NCI-H2227 treated with DMSO at 0.1 percent for 48 hours (cell line): Measurements from ENCODE around the gene STK24.

Experiments used
- DNase-seq: peaks from one replicate; lab custom pipeline; 2025; lab: John Stamatoyannopoulos, UW

Gene STK24

DNA sequence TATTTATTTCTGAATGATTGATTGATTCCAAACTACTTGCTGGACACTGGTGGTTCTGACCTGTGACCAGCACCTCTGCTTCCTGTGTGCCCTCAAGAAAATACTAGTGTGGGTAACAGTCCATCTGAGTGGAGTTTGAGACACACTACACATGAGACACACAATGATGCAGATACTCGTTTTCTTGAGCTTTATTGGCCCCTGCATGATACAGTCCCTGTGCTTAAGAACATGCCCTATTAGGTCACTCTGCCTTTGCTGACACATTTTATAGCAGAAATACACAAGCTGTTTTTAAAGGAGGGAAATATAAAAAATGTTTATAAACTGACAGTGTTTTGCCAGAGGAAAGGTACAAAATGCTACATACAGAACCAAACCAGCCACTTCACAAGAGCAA, 126.9 kb downstream of the STK24 start:
- no peak for DNase-seq

DNA sequence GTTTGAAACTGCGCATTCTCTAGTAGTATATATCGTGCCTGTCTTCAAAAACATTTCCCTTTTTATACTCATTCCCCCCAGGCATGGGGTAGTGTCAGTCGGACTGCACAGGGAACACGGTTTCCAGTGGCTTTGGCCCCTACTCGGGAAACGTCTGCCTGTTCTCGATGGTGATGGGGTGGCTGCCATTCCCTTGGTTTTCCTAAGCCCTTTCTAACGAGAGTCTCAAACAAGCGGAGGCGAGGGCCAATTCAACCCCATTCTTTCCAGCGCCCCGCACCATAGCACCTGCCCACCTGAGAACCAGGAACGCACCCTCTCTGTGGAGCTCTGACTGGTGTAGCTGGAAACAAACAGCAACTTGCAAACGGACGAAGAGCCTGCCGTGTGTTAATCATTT, 127.6 kb downstream of the STK24 start:
- no peak for DNase-seq

GRCh38 chr13:98448642-98448928, 128.3 kb downstream of the STK24 start:
- DNase-seq, result no peak

DNA sequence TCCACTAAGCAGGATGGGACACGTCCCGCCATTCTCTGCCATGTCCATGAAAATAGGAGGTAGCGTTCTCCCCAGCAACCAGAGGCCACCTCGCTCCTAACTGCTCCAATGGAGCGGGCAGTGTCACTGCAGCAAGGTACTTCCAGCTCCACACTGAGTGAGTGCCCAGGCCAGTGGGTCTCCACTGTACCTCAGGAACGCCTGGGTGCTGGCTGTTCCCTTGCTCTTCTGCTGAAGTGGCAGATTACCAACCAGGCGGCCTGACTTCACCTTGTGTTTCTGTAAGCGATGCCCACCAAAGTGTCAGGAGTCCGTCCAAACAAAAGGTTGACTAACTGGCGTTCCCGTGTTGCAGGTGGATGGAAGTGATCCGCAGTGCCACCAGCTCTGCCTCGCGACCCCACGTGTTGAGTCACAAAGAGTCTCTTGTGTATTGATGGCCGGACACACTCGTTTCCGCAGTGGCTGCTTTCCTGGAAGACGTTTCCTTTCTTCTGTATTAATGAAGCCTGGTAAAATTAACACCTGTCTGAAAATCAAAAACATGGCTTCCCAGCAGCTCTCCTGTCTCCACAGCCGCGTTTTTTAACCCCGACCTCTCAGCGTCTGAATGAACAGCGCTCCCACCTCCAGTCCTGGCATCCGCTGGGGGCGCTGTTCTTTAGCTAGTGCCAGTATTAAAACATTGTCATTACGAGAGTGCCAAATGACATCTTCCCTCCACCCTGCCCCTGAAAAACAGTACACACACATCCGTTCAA, 128.8 kb downstream of the STK24 start:
- no peak for DNase-seq

GRCh38 chr13:98447130-98447529, 129.8 kb downstream of the STK24 start:
- no peak for DNase-seq

- DNase-seq, result no peak
These were observed 130.7 kb downstream of the STK24 start for GRCh38 chr13:98446234-98446621.

DNA sequence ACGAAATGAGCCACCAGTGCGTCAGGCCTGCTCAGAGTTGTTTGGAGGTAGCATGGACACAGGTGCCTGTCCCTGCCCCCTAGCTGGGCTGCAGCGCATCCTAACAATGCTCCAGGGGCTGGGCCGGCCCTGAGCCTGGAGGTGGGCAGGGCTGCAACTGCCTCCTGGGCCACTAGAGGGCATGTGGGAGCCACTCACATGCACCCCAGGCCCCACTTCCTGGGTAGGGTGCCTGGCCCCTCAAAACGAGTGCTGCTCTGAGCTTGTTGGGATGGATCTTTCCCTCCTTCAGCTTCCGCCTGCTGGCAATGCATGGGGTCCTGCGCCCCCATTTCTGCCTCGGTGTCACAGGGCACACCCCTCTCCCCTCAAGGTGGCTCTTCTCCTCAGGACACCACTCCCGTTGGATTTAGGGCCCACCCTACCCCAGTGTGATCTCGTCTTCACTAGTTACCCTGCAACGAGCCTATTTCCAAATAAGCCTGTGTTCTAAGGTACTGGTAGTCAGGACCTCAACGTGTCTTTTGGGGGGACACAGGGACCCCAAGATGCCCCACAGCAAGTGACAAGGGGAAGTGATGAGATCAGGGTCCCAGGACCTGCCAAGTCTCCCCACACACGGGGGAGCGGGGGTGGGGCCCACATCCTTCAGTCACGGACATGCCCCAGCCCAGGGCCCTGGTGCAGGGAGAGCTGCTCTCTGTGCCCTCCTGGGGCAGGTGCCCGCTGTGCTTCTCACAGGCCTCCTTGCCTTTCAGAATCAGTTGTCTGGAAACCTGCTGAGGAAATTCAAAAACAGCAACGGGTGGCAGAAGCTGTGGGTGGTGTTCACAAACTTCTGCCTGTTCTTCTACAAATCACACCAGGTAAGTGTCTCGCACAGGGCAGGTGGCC, 131.3 kb downstream of the STK24 start:
- DNase-seq, result peak; percentile 15

DNA sequence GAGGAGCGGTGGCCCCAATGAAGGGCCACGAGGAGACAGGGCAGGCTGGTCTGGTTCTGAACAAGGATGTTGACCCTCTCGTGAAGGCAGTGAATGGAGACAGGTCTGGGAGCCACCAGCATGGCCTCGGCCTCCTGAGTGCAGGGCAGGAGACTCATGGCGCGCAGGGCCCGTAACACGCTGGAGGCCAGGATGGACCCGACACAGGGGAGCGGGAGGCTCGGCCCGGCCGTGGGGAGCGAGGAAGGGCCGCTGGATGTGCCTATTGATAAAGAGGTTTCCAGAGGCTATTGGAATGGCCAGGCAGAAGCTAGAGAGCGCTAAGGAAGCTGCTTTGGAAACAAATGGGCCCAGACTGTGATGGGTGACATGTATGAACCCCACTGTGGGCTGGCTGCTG, 132.5 kb downstream of the STK24 start:
- no peak for DNase-seq

- DNase-seq, result no peak
These were observed 133.0 kb downstream of the STK24 start for GRCh38 chr13:98443800-98444325.

DNA sequence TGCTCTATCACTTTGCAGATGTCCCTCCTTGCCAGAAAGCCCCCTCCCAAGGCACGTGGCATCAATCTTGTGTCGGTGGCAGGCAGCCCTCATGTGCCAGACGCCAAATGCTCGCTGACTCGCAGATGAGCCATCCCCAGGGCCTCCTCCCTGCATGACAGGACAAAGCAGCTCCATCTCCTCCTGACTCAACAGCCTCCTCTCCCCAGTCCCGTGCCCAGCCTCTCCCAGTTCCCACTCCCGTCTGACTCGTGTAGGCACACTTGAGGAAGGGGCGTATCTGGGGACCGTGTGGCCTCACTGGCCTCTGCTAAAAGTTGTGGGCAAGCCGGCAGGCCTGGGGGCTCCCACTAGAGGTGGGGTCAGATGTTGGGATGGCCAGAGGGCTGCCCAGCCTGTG, 133.6 kb downstream of the STK24 start:
- DNase-seq, result no peak

DNA sequence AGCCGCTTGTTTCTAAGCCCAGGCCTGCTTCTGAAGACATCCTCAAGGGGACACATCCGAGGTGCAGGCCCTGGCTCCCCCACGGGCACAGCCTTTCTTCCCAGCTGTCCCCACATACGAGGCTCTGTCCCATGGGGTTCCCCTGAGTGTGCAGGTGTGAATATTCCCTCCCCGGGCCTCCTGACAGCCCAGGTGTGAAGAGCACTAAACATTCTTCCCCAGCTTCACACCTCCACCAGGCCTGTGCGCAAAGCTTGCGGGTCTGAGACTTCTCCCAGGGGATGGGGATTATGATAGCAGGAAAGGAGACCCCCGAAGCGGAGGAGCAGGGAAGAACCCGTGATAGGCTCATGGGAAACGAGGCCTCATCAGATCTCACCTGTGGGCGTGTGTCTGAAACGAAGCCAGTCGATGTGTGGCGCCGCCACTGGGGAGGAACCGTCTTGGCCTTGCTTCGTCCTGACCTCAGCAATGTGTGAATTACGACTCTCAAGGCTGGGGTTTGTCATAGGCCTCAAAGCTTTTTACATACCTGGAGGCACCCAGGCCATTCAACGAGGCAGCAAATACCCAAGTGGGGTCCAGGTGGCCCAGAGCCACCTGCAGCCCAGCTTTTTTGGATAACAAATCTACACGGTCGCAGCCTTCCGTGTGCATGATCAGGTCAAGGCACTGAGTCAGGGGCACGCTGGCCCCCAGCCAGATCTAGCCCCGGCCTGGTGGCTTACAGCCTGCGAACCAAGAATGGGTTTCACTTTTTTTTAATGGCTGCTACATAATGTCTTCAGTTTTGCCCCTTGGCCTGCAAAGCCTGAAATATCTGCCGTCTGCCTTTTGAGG, 134.3 kb downstream of the STK24 start:
- DNase-seq, result no peak

DNA sequence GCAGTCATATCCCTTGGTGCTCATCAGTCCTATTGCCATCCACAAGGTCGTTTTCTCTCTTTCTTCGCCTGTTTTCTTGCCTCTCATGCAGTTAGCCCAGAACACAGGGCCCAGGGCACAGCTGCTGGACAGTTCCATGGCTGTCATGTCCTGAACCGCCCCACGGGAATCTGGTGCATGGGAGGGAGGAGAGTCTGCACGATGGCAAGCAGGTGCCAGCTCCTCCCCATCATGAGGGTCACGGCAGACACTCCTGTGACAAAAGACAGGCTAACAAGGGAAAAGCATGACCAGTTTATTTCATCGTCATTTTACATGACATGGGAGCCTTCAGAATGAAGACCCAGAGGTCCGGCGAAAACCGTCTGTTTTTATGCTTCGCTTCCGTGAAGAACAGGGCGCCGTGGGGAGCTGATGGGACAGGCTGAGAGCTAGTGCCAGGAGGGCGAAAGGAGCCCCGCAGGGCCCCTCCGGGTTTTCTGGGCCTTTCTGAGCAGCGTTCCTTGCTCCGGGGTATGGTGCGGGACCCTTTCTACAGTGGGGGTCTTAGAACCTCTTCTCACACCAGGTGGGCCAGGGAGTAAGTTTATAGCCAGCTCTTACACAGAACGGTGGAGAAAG, 135.7 kb downstream of the STK24 start:
- DNase-seq, result no peak

DNA sequence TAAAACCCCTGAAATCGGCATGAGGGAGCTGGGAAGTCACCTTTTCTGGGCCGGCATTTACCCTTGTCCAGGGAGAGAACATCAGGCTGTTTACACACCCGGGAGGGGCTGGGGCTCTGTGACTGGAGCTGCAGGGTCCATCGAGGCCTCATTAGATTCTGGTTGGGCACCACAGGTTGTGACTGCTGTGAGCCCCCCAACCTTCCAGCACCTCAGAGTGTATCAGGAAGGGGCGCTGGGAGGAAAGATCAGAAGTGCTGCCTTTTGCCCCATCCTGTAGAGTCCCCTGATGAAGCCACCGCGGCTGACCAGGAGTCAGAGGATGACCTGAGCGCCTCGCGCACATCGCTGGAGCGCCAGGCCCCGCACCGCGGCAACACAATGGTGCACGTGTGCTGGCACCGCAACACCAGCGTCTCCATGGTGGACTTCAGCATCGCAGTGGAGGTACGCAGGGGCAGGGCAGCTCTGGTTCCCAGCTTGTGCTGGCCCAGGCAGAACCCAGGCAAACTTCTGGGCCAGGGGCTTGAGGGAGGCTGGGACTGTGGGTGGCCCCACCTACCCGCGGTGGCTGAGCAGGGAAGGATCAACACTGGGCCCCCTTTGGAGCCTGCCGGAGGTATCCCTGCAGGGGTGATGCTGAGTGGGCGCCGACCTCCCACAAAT, 136.4 kb downstream of the STK24 start:
- no peak for DNase-seq

- DNase-seq, result no peak
These were observed 137.0 kb downstream of the STK24 start for GRCh38 chr13:98439896-98440295.

DNA sequence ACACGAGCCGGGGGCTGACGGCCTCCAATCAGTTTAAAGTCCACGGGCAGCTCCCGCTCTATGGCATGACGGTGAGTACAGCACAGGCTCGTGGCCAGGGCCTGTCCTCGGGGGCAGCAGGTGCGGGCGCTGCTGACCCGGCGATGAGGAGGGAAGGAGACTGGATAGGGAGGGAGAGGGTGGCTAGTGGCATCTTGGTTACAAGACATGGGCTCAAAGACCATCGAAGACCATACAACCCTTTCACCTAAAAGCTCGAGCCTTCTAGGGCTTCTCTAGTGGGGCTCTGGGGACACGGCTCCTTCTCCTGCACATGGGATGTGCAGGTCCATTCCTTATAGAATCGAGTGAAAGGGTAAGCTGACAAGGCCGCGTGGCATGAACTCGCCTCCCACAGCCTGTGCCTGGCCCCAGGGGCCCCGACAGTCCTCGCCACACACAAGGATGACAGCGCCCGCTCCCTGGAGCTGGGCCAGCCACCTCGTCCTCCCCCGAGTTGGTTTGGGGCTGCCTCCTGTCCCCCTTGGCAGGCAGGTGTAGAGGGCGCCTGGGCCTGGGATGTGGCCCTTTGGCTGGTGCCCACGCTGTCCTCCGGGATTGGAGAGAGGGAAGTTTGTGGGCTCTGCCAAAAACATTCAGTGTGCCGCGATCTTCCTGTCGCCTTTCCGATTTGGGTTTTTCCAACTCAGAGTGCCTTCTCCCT, 137.6 kb downstream of the STK24 start:
- no peak for DNase-seq

GRCh38 chr13:98438246-98439125, 138.4 kb downstream of the STK24 start:
- DNase-seq, result no peak

- DNase-seq, result no peak
These were observed 140.5 kb downstream of the STK24 start for GRCh38 chr13:98436233-98436910.

DNA sequence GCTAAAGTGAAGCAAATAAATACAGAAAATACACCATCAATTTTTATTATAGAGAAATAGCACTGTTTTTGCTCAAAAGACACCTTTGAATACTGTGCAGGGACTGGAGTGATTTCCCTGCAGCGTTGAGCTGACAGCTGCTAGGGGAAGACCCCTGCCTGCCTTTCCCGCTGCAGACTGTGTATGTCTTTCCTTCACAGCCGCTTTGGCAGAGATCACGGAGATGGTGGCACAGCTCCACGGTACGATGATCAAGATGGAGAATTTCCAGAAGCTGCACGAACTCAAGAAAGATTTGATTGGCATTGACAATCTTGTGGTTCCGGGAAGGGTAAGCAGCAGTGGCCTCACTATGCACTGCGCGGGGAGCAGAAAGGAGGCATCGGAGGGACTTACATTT, 141.5 kb downstream of the STK24 start:
- no peak for DNase-seq

- no peak for DNase-seq
These were observed 142.8 kb downstream of the STK24 start for GRCh38 chr13:98434060-98434459.
